ENCODE results near the gene ADAM15. TPM values are rescaled to one million over a fixed set of nuclear protein-coding genes. Genes with fewer than 3 reads are reported as not detected.

ADAM15 gene
- total RNA-seq, 1 donor from 2014 or later, result 22.1 TPM

DNA sequence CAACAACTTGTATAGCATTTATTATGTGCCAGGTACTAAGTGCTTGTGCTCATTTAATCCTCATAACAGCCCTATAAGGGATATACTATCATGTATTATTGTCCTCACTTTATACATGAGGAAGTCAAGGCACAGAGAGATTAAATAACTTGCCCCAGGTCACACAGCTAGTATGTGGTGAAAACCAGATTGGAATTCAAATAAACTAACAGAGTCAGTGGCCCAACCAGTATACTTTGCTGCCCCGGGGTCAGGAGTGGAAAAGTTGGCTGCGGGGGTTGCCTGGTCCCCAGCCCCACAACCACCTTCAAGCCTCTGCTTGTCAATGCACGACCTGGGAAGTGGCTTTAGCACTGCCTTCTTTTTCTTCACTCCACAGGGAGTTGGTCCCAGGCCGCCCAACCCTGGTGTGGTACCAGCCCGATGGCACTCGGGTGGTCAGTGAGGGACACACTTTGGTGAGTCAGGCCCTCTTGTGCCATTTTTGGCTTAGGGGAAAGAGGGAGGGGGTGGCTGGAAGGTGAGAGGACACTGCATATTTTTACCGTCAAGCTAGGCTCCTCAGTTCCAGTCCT, 2.5 kb downstream of the ADAM15 start:
- TF ChIP-seq, protein P1, sequence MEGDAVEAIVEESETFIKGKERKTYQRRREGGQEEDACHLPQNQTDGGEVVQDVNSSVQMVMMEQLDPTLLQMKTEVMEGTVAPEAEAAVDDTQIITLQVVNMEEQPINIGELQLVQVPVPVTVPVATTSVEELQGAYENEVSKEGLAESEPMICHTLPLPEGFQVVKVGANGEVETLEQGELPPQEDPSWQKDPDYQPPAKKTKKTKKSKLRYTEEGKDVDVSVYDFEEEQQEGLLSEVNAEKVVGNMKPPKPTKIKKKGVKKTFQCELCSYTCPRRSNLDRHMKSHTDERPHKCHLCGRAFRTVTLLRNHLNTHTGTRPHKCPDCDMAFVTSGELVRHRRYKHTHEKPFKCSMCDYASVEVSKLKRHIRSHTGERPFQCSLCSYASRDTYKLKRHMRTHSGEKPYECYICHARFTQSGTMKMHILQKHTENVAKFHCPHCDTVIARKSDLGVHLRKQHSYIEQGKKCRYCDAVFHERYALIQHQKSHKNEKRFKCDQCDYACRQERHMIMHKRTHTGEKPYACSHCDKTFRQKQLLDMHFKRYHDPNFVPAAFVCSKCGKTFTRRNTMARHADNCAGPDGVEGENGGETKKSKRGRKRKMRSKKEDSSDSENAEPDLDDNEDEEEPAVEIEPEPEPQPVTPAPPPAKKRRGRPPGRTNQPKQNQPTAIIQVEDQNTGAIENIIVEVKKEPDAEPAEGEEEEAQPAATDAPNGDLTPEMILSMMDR (IDR thresholded peaks at IDR 0.05; ENCODE audit: unreplicated experiment), result no peak
- Mint-ChIP-seq H3K9me3 (ENCODE audit: low read depth) (no peaks in the 10 kb centered on the region), H3K36me3 (ENCODE audit: insufficient read depth) (no peaks in the 10 kb centered on the region), H3K27me3 (peaks cover 18% of the 10 kb centered on the region), H3K4me1 (ENCODE audit: low read depth) (peaks cover 12% of the 10 kb centered on the region), H3K4me3 (ENCODE audit: low read depth) (no peak overlapping the region), H3K27ac (no peak overlapping the region)
- DNase-seq (ENCODE audit: low spot score, unreplicated experiment), result no peak

GRCh38 chr1:155057104-155057503, 6.0 kb downstream of the ADAM15 start:
- Mint-ChIP-seq H3K27me3 (peaks cover 11% of the 10 kb centered on the region), H3K36me3 (ENCODE audit: insufficient read depth) (no peaks in the 10 kb centered on the region), H3K4me3 (ENCODE audit: low read depth) (no peak overlapping the region), H3K4me1 (ENCODE audit: low read depth) (peaks cover 6% of the 10 kb centered on the region), H3K27ac (no peak overlapping the region), H3K9me3 (ENCODE audit: low read depth) (no peaks in the 10 kb centered on the region)
- no peak for DNase-seq (ENCODE audit: low spot score, unreplicated experiment)
- TF ChIP-seq, protein P1 (IDR thresholded peaks at IDR 0.05; ENCODE audit: unreplicated experiment), result no peak

DNA sequence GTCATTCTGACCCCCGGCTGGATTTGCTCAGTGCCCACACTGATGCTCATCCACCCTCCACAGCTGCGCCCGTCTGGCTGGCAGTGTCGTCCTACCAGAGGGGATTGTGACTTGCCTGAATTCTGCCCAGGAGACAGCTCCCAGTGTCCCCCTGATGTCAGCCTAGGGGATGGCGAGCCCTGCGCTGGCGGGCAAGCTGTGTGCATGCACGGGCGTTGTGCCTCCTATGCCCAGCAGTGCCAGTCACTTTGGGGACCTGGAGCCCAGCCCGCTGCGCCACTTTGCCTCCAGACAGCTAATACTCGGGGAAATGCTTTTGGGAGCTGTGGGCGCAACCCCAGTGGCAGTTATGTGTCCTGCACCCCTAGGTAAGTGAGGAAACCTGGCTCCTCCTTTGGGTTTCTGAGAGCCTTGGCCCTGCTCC, 6.7 kb downstream of the ADAM15 start:
- no peak for DNase-seq (ENCODE audit: low spot score, unreplicated experiment)
- Mint-ChIP-seq H3K27me3 (peaks cover 7% of the 10 kb centered on the region), H3K27ac (no peak overlapping the region), H3K4me1 (ENCODE audit: low read depth) (peaks cover 8% of the 10 kb centered on the region), H3K4me3 (ENCODE audit: low read depth) (no peak overlapping the region), H3K9me3 (ENCODE audit: low read depth) (no peaks in the 10 kb centered on the region), H3K36me3 (ENCODE audit: insufficient read depth) (no peaks in the 10 kb centered on the region)
- TF ChIP-seq, protein P1 (IDR thresholded peaks at IDR 0.05; ENCODE audit: unreplicated experiment), result peak; percentile 25

DNA sequence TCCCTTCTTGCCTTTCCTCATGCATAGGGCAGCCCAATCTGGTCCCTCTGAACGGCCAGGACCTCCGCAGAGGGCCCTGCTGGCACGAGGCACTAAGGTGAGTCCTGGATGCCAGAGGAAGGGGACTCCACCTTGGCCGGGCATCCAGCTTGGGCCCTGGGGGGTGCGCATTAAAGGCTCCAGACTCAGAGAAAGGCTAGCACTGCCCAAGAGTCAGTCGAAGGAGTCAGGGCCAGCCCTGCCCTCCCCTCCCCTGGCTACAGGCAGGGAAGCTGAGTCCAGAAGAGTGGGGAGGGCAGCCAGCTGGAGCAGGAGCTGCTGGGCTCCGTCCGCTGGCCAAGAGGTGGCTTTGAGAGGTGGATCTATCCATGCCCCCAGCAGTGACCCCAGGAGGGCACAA, 9.6 kb downstream of the ADAM15 start:
- DNase-seq (ENCODE audit: low spot score, unreplicated experiment), result no peak
- Mint-ChIP-seq H3K27ac (no peak overlapping the region), H3K36me3 (ENCODE audit: insufficient read depth) (peaks cover 1% of the 10 kb centered on the region), H3K9me3 (ENCODE audit: low read depth) (no peaks in the 10 kb centered on the region), H3K27me3 (peaks cover 3% of the 10 kb centered on the region), H3K4me1 (ENCODE audit: low read depth) (peaks cover 21% of the 10 kb centered on the region), H3K4me3 (ENCODE audit: low read depth) (no peak overlapping the region)
- TF ChIP-seq, protein P1 (IDR thresholded peaks at IDR 0.05; ENCODE audit: unreplicated experiment), result no peak

DNA sequence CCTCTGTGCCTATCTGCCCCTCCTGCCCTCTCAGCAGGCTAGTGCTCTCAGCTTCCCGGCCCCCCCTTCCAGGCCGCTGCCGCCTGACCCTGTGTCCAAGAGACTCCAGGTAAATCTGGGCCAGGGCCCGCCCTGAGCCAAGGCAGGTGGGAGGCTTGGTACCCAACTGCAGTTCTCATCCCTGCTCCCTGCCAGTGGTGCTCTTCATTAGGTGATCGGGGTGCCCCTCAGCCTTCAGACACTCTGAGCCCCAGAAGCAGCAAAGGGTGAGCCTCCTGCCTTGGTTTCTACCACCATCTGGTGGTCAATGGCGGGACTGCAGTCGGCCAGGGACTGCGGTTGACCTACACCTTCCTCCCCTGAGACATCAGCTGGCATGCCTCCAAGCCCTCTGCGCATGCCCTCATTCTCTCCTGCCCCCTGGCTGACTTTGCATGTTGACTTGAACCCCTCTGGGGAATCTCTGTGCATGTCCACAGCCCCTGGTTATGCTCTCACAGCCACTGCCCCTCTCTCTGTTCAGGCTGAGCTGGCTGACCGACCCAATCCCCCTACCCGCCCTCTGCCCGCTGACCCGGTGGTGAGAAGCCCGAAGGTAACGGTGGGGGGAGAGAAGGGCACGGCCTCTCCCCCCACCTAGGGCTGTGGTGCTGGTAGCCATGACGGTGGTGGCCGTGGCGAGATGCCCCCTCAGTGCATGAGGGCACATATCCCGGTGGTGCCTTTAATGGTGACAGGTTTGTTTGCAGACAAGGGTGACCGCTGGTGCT, 10.4 kb downstream of the ADAM15 start:
- peak; percentile 94 for DNase-seq (ENCODE audit: low spot score, unreplicated experiment)
- H3K36me3 Mint-ChIP-seq (ENCODE audit: insufficient read depth), result peaks cover 3% of the 10 kb centered on the region
- TF ChIP-seq, protein P1 (IDR thresholded peaks at IDR 0.05; ENCODE audit: unreplicated experiment), result peak; percentile 98
- peaks cover 26% of the 10 kb centered on the region for H3K4me1 Mint-ChIP-seq (ENCODE audit: low read depth)
- H3K9me3 Mint-ChIP-seq (ENCODE audit: low read depth), result no peaks in the 10 kb centered on the region
- peaks cover 3% of the 10 kb centered on the region for H3K27me3 Mint-ChIP-seq
- H3K4me3 Mint-ChIP-seq (ENCODE audit: low read depth), result peak overlapping the region; percentile 5
- peak overlapping the region; percentile 82 for H3K27ac Mint-ChIP-seq

Measured in progenitor cell of endocrine pancreas (in vitro differentiated cells).